Transverse colon (tissue), 4 donors: ENCODE data around the gene LAMA3. TPM values are rescaled to one million over a fixed set of nuclear protein-coding genes. Genes with fewer than 3 reads are reported as not detected.
A peak's percentile ranks its signal among the peaks of the same experiment; 100 is the strongest.

ENCODE experiments used
- DNase-seq: peaks from one replicate; pipeline ENCODE4 v3.0.0-alpha.2; 2019
- H3K27ac ChIP-seq, 4 donors: fragments of 200-600 bp; sonication (generic); 2 replicates each; pipeline ENCODE4 v1.5.1; 2016 to 2018; ENCODE audit warnings: inconsistent platforms in 4 of 4
- H3K27me3 ChIP-seq: fragments of 200-600 bp; sonication (generic); 2 replicates; pipeline ENCODE4 v1.5.1; 2017; ENCODE audit warnings: inconsistent platforms
- H3K36me3 ChIP-seq, 4 donors: fragments of 200-600 bp; sonication (generic); 2 replicates each; pipeline ENCODE4 v1.5.1; 2017 to 2019; ENCODE audit warnings: inconsistent platforms in 4 of 4
- H3K4me1 ChIP-seq, 4 donors: fragments of 200-600 bp; sonication (generic); 2 replicates each; pipeline ENCODE4 v1.5.1; 2017 to 2020; ENCODE audit warnings: inconsistent platforms in 4 of 4
- H3K4me3 ChIP-seq, 4 donors: fragments of 200-600 bp; sonication (generic); 1 replicate in 1 of 4; 2 replicates in 3 of 4; pipeline versions ENCODE4 v1.5.1 to v1.6.1; 2017 to 2019; ENCODE audit warnings: inconsistent platforms in 4 of 4
- H3K9me3 ChIP-seq, 2 donors: fragments of 200-600 bp; sonication (generic); 2 replicates each; pipeline ENCODE4 v1.5.1; 2017 to 2019; ENCODE audit warnings: inconsistent platforms in 2 of 2
- EP300 ChIP-seq: sonication (generic); formaldehyde crosslinking; IDR thresholded peaks from one replicate; pipeline ENCODE4 v1.6.1; 2017; ENCODE audit warnings: antibody characterized with exemption, low read depth
- POLR2A ChIP-seq: fragments of 450-650 bp; IDR thresholded peaks from one replicate; pipeline ENCODE4 v1.6.1; 2016; ENCODE audit warnings: antibody characterized with exemption, mild to moderate bottlenecking, moderate library complexity
- POLR2AphosphoS5 ChIP-seq, 3 donors: sonication (generic); formaldehyde crosslinking; IDR thresholded peaks; one replicate each; pipeline ENCODE4 v1.6.1; 2016; ENCODE audit warnings: antibody characterized with exemption in 3 of 3
- WGBS, 2 donors: methylation state at CpG; one replicate each; pipeline ENCODE4 v1.1.5; 2018; ENCODE audit warnings: low coverage in 1 of 2; 5-methylcytosine and 5-hydroxymethylcytosine counted together
- in situ Hi-C, 4 donors: fragments of 200-750 bp; cut with MboI; loops; one replicate each; pipeline versions ENCODE4 v1.15.0 to v1.15.1; 2017; ENCODE audit warnings: low sequenced_read_pairs in 3 of 4, low pct_ligation_motif_present in 1 of 4, low pct_unique_long_range_greater_than_20kb in 1 of 4
- intact Hi-C: fragments of 100-400 bp; cut with DNase I; formaldehyde crosslinking; loops from one replicate; pipeline ENCODE4 v1.15.1; 2023; ENCODE audit warnings: low total_unique reads
- total RNA-seq, 4 donors: library from RNA; depleted of rRNA; stranded (reverse); fragments of >200 nt; gene quantifications; one replicate each; pipeline ENCODE4 v1.1.0, GENCODE V29; 2016
- TF ChIP-seq, protein P1 (sequence below), 5 experiments: fragments of 200-600 bp in 3 of 5; fragments of 450-650 bp in 2 of 5; sonication (generic) in 3 of 5; IDR thresholded peaks; 1 replicate in 2 of 5; 2 replicates in 3 of 5; pipeline ENCODE4 v1.5.1; 2016 to 2017; ENCODE audit warnings: antibody characterized with exemption in 5 of 5, inconsistent platforms in 3 of 5, mild to moderate bottlenecking in 2 of 5, moderate library complexity in 1 of 5

LAMA3 gene
- total RNA-seq, 4 donors from 2014 or later = 17.5 to 71.8 (median 47.4) TPM

GRCh38 chr18:23888881-23889280 is 199.6 kb downstream of the LAMA3 start:
- Histone ChIP-seq H3K4me3 (no peak overlapping the region), H3K27me3 (no peaks in the 10 kb centered on the region), H3K4me1 (peaks cover 0 to 25% (median 13%) of the 10 kb centered on the region in 4 donors), H3K36me3 (no peaks in the 10 kb centered on the region), H3K9me3 (no peaks in the 10 kb centered on the region), H3K27ac (peak overlapping the region in 1 of 4 donors; percentile 21)
- in situ Hi-C loops = no loop called here
- DNase-seq = no peak
- intact Hi-C loops = no loop called here
- 50% methylated on average over 1 of the region's 1 CpG; no CpG with 5 or more reads in 1 of the 2 donors for WGBS, 2 donors
- TF ChIP-seq, protein P1, sequence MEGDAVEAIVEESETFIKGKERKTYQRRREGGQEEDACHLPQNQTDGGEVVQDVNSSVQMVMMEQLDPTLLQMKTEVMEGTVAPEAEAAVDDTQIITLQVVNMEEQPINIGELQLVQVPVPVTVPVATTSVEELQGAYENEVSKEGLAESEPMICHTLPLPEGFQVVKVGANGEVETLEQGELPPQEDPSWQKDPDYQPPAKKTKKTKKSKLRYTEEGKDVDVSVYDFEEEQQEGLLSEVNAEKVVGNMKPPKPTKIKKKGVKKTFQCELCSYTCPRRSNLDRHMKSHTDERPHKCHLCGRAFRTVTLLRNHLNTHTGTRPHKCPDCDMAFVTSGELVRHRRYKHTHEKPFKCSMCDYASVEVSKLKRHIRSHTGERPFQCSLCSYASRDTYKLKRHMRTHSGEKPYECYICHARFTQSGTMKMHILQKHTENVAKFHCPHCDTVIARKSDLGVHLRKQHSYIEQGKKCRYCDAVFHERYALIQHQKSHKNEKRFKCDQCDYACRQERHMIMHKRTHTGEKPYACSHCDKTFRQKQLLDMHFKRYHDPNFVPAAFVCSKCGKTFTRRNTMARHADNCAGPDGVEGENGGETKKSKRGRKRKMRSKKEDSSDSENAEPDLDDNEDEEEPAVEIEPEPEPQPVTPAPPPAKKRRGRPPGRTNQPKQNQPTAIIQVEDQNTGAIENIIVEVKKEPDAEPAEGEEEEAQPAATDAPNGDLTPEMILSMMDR (IDR thresholded peaks at IDR 0.05) = no peak
- TF ChIP-seq EP300 (no peak), POLR2AphosphoS5 (IDR thresholded peaks at IDR 0.05) (no peak), POLR2A (no peak)

DNA sequence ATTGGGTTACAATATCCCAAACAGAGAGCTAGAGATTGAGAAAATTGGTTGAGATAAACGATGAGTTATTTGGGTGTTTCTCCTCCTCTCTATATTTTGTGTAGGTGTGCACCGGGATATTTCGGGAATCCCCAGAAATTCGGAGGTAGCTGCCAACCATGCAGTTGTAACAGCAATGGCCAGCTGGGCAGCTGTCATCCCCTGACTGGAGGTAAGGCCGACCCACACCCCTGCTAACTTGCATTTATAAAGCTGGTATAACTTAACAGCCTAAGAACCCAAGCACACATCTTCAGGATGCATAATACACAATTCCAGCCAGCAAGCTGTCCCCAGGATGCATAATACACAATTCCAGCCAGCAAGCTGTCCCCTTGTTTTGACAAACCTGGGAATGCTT is 200.7 kb downstream of the LAMA3 start:
- DNase-seq = no peak
- Histone ChIP-seq H3K9me3 (no peaks in the 10 kb centered on the region), H3K36me3 (no peaks in the 10 kb centered on the region), H3K27me3 (no peaks in the 10 kb centered on the region), H3K4me3 (no peak overlapping the region), H3K27ac (no peak overlapping the region), H3K4me1 (peaks cover 0 to 18% (median 9%) of the 10 kb centered on the region in 4 donors)
- intact Hi-C loops (no loop called here), in situ Hi-C loops (no loop called here)
- WGBS, 2 donors = 89% methylated on average over 5 of the region's 5 CpGs; no CpG with 5 or more reads in 1 of the 2 donors
- TF ChIP-seq, protein P1 (IDR thresholded peaks at IDR 0.05) = no peak
- TF ChIP-seq POLR2AphosphoS5 (IDR thresholded peaks at IDR 0.05) (no peak), POLR2A (no peak), EP300 (no peak)

DNA sequence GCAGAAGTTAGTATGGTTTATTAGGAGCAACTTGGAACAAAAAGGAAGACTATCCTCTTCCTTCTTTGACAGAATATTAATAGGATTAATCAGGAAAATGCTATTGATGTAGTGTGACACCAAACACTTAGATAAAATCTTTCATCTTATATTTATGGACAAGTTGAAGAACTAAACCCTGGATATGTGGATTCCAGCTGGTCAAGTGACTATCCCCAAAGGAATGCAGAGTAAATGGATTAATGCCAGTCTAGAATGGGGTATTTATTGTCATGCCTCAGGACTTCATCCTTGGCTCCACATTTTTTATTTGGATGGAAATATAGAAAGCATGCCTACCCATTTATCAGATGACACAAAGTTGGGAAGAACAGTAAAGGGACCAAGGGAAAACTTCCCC is 201.3 kb downstream of the LAMA3 start:
- Histone ChIP-seq H3K36me3 (no peaks in the 10 kb centered on the region), H3K27ac (no peak overlapping the region), H3K4me1 (peaks cover 0 to 11% (median 6%) of the 10 kb centered on the region in 4 donors), H3K27me3 (no peaks in the 10 kb centered on the region), H3K9me3 (no peaks in the 10 kb centered on the region), H3K4me3 (no peak overlapping the region)
- DNase-seq = no peak
- in situ Hi-C loops = no loop called here
- intact Hi-C loops = no loop called here
- TF ChIP-seq, protein P1 (IDR thresholded peaks at IDR 0.05) = no peak
- no peak for TF ChIP-seq POLR2A
- no peak for TF ChIP-seq POLR2AphosphoS5 (IDR thresholded peaks at IDR 0.05)
- TF ChIP-seq EP300 = no peak

DNA sequence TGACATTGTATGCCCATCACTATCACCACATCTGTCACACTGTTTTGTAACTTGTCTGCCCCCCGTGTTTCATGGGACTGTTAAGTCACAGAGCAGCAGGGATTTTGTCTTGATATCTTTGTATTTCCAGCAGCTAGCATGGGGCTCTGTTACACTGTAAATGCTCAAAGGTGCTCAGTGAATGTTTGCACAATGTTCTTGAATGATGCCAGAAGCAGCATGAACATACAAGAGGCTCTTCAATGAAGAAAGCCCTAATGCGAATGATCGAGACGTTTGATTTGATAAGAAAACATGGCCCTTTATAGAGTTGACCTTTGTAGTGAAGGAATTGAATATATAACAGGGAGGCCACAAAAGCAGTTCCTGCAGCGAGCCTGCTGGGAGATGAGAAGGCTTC is 204.4 kb downstream of the LAMA3 start:
- no peaks in the 10 kb centered on the region for H3K9me3 ChIP-seq
- no peak for TF ChIP-seq POLR2AphosphoS5 (IDR thresholded peaks at IDR 0.05)
- intact Hi-C loops (no loop called here), in situ Hi-C loops (no loop called here)
- H3K4me3 ChIP-seq = no peak overlapping the region
- no peak overlapping the region for H3K27ac ChIP-seq
- peaks cover 0 to 3% (median 0%) of the 10 kb centered on the region in 4 donors for H3K4me1 ChIP-seq
- peaks cover 0 to under 1% (median 0%) of the 10 kb centered on the region in 4 donors for H3K36me3 ChIP-seq
- no peaks in the 10 kb centered on the region for H3K27me3 ChIP-seq
- 77 to 90% methylated on average over 4 to 5 of the region's 5 CpGs for WGBS, 2 donors
- DNase-seq = no peak

DNA sequence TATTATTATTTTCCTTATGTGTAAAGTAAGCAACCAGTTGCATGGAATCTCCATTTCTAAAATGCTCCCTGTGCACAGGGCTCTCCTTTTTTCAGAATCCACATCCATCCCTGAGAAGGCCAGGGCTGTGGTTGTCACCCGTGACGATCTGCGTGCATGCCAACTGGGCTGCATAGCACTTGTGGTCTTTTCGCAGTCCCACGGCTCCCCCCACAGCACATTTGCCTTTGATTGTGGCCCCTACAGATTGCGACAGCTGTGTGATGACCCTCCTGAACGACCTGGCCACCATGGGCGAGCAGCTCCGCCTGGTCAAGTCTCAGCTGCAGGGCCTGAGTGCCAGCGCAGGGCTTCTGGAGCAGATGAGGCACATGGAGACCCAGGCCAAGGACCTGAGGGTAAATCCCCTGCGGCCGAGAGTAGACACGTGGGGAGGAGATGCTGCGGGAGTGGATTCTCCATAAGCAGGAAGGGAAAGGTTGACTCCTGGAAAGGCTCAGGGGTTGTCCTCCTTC is 205.5 kb downstream of the LAMA3 start:
- Histone ChIP-seq H3K27me3 (no peaks in the 10 kb centered on the region), H3K27ac (no peak overlapping the region), H3K4me3 (no peak overlapping the region), H3K9me3 (no peaks in the 10 kb centered on the region), H3K36me3 (peaks cover 0 to 5% (median 0%) of the 10 kb centered on the region in 4 donors), H3K4me1 (no peaks in the 10 kb centered on the region)
- in situ Hi-C loops (no loop called here), intact Hi-C loops (no loop called here)
- DNase-seq = no peak
- TF ChIP-seq EP300 = no peak
- TF ChIP-seq, protein P1 (IDR thresholded peaks at IDR 0.05) = no peak
- TF ChIP-seq POLR2AphosphoS5 (IDR thresholded peaks at IDR 0.05) = no peak
- TF ChIP-seq POLR2A = no peak
- 92 to 93% methylated on average over 2 to 14 of the region's 14 CpGs for WGBS, 2 donors
